ENCODE results near the gene TRIM63.

GRCh38 chr1:26044414-26044813 is 23.0 kb downstream of the TRIM63 start:
- TF ChIP-seq CTCF (conservative IDR thresholded peaks at IDR 0.05) (no peak), EZH2 (IDR thresholded peaks at IDR 0.05; ENCODE audit: low read depth) (no peak)

Measured in PC-9 (cell line).